ENCODE data around the gene MYT1.

The MYT1 gene

GRCh38 chr20:64155258-64156135 is 8.8 kb upstream of the MYT1 start:
- TF ChIP-seq MAX (IDR thresholded peaks at IDR 0.05): no peak
- TF ChIP-seq TAF1 (IDR thresholded peaks at IDR 0.05; ENCODE audit: low read depth): no peak
- no peak for TF ChIP-seq TEAD4 (IDR thresholded peaks at IDR 0.05)
- no peak for TF ChIP-seq USF1 (IDR thresholded peaks at IDR 0.05)
- no peak for TF ChIP-seq NFIC (IDR thresholded peaks at IDR 0.05)
- TF ChIP-seq CREB1 (IDR thresholded peaks at IDR 0.05; ENCODE audit: low read depth): no peak
- no peak for TF ChIP-seq FOXM1 (IDR thresholded peaks at IDR 0.05; ENCODE audit: borderline replicate concordance, low read depth)
- TF ChIP-seq RAD21 (IDR thresholded peaks at IDR 0.05; ENCODE audit: low read depth): no peak
- no peak for TF ChIP-seq TCF12 (IDR thresholded peaks at IDR 0.05; ENCODE audit: low read depth)
- no peak for TF ChIP-seq EP300 (IDR thresholded peaks at IDR 0.05; ENCODE audit: borderline replicate concordance)
- TF ChIP-seq REST (IDR thresholded peaks at IDR 0.05; ENCODE audit: low read depth): no peak
- TF ChIP-seq CEBPB (IDR thresholded peaks at IDR 0.05): no peak
- no peak for TF ChIP-seq YY1 (IDR thresholded peaks at IDR 0.05; ENCODE audit: low read depth)

GRCh38 chr20:64156136-64156885 is 7.9 kb upstream of the MYT1 start:
- no peak for TF ChIP-seq CREB1 (IDR thresholded peaks at IDR 0.05; ENCODE audit: low read depth)
- TF ChIP-seq EP300 (IDR thresholded peaks at IDR 0.05; ENCODE audit: borderline replicate concordance): no peak
- TF ChIP-seq RAD21 (IDR thresholded peaks at IDR 0.05; ENCODE audit: low read depth): no peak
- TF ChIP-seq REST (IDR thresholded peaks at IDR 0.05; ENCODE audit: low read depth): no peak
- TF ChIP-seq TAF1 (IDR thresholded peaks at IDR 0.05; ENCODE audit: low read depth): no peak
- no peak for TF ChIP-seq NFIC (IDR thresholded peaks at IDR 0.05)
- TF ChIP-seq ZBTB7A (IDR thresholded peaks at IDR 0.05; ENCODE audit: low read depth): no peak
- no peak for TF ChIP-seq FOXM1 (IDR thresholded peaks at IDR 0.05; ENCODE audit: borderline replicate concordance, low read depth)
- TF ChIP-seq TEAD4 (IDR thresholded peaks at IDR 0.05): no peak
- no peak for TF ChIP-seq MAX (IDR thresholded peaks at IDR 0.05)
- TF ChIP-seq USF1 (IDR thresholded peaks at IDR 0.05): no peak
- no peak for TF ChIP-seq EGR1 (IDR thresholded peaks at IDR 0.05)
- TF ChIP-seq YY1 (IDR thresholded peaks at IDR 0.05; ENCODE audit: low read depth): no peak

- TF ChIP-seq MAX (IDR thresholded peaks at IDR 0.05) (no peak), REST (IDR thresholded peaks at IDR 0.05; ENCODE audit: low read depth) (no peak), CEBPB (IDR thresholded peaks at IDR 0.05) (no peak), USF1 (IDR thresholded peaks at IDR 0.05) (no peak)
Observed at GRCh38 chr20:64156886-64157875, 7.1 kb upstream of the MYT1 start.

Data from Ishikawa (cell line).